Cerebellar cortex (tissue), 1 donor: ENCODE data around the gene RILPL1.
A peak's percentile ranks its signal among the peaks of the same experiment; 100 is the strongest.
"Not testable (repeated sequence)": the region's sequence is repeated elsewhere in the genome, so short reads cannot be mapped to it uniquely, and the experiment has no call there.

ENCODE experiments used
- DNase-seq: peaks from one replicate; pipeline ENCODE4 v3.0.0-alpha.2; 2015; ENCODE audit warnings: low spot score

The RILPL1 gene

DNA sequence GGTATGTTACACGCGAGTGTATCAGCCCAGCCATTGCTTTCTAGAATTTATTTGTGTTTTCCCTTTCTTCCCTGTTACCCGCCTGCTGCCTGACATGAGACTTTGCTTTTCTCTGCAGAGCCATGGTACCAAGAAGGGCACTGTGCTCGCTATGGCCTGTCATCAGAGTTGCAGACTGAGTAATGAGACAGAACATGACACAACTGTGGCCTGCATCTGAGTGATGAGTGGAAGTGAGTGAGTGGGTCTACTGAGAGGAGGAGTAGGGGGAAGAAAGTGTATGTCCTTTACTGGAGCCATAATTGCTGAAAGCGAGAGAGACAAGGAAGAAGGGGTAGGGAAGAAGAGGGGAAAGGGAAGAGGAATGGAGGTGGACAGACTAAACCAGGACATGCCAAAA, 2.9 kb downstream of the RILPL1 start:
- DNase-seq, result no peak

DNA sequence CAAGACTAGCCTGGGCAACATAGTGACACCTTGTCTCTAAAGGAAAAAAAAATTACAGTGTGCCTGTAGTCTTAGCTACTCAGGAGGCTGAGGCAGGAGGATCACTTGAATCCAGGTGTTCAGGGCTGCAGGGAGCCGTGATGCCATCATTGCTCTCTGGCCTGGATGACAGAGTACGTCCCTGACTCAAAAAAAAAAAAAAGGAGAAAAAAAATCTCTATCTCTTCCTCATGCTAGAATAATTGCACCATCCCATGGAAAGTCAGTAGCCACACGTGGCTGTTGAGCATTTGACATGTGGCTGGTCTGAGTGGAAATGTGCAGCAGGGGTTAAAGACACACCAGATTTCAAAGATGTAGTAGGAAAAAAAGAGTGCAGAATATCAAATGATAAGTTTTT, 3.8 kb downstream of the RILPL1 start:
- DNase-seq, result no peak

DNA sequence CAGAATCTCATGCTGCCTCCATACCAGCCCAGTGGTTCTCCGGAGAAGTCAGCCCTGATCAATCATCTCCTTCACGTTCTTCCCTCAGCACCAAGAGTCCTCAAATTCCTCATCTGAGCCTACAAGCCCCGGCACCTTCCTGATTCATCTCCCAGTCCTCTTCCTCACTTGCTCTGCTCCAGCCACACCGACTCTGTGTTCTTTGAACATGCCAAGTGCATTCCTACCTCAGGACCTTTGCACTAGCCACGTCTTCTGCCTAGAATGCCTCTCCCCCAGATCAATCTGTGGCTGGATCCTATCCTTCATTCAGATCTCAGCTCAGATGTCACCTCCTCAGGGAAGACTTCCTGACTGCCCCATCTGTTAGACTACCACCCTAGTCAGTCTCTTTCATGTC, 4.7 kb downstream of the RILPL1 start:
- no peak for DNase-seq

GRCh38 chr12:123526542-123527080, 6.9 kb downstream of the RILPL1 start:
- DNase-seq, result no peak

DNA sequence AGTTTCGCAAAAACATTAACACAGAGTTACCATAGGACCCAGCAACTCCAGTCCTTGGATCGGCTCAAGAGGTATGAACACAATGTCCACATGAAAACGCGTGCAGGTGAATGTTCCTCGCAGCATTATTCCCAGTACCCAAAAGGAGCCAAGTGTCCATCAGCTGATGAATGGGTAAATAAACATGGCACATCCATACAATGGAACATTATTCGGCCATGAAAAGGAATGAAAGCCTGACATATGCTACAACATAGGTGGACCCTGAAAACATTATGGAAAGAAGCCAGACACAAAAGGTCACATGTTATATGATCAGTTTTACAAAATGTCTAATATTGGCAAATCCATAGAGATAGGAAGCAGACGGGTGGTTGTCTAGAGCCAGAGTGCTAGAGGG, 9.1 kb downstream of the RILPL1 start:
- no peak for DNase-seq

DNA sequence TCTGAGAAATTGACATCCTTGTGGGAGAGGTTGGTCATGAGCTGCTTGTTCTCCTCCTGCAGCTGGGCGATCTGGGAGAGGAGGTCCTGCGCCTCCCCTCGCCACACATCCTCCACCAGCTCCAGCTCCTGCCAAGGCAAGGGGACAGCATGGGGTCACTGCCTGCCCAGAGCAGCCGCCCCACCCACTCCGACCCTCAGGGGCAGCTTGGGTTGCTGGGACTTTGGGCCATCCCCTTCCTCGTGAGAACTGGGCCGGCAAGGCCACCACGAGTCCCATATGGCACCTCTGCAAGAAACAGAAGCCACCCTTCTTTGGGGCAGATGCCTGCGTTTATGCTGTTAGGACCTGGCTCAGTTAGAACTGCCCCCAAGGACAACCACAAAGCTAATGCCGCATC, 10.0 kb downstream of the RILPL1 start:
- no peak for DNase-seq

DNA sequence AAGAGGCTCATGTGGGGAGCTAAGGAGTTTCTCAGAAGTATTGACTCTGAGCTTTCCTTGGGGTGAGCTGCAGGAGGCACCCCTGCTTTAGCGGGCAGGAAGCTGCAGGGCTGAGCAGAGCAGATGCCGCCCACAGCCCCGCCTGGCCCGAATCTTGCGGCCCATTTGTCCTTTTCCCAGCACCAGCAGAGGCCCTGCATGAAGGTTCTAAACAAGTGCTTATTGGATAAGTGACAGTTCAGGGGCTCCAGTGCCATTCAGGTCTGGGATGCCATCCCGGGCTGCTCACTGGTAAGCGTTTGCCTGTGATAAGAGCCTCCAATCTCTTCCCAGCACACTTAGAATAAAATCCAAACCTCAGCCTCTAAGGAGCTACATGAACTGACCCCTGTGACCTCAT, 11.4 kb downstream of the RILPL1 start:
- DNase-seq, result no peak

- DNase-seq, result no peak
Measured at GRCh38 chr12:123520567-123521474, 12.7 kb downstream of the RILPL1 start.

DNA sequence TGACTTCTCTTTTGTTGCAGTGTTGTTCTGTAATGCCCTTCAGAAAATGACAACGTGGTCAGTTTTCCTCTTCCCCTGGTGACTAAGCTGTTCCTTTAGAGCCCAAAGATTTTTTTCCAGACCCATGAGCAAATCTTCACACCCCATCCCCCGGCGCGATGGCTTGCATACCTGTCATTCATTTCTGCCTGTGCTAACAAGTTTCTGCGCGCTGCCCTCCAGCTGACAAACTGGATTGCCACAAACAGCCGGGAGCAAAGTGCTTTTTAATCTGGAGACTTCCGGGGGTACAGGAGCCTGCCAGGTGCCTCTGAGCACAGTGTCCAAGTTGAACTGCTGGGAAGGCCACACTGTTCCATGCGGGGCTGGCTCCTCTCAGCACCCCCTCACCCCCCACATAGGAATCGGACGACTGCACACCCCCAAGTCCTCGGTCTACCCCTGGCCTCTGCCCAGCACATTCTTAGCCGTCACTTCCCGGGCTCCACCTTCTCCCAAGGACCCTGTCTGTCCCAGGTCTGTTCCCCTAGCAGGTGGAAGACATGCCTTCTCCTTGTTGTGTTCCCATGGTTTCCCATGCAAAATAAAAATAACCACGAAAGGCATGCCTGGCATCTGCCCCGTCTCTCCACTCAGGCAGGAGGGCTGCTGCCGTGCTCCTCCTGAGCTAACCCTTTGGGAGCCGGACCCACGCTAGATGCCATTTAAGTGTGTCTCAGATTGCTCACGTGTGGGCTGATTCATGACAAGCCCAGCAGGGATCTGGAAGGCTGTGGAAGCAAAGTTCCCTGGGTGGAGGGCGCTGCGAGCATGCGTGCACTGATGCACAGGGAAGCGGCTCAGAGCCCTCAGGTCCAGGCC, 14.1 kb downstream of the RILPL1 start:
- DNase-seq, result peak; percentile 46

DNA sequence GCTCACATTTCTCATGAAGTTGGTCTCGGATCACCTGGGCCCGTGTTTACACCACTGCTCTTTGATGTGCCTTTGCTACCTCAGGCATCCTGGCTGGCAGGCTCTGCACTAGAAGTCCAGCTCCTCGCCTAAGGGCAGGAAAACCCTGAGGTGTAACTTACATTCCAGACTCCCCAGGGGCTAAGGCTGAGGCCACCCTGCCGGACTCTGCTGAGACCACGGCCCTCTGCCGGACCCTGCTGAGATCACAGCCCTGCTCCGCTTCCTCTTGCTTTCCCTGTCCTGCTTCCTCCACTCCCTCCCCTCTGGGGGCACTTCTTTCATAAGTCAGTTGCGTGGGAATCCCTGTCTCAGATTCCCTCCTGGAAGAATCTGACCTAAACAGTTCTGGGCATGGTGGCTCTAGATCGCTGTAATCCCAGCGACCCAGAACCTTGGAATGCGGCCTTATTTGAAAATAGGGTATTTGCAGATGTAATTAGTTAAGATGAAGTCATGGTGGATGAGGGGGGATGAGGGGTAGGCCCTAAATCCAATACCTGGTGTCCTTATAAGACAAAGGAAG, 17.2 kb downstream of the RILPL1 start:
- DNase-seq, result no peak

GRCh38 chr12:123514582-123515221, 18.8 kb downstream of the RILPL1 start:
- not testable (repeated sequence) for DNase-seq

GRCh38 chr12:123513805-123514204, 19.7 kb downstream of the RILPL1 start:
- DNase-seq, result no peak

- no peak for DNase-seq
Measured at GRCh38 chr12:123512838-123513665, 20.5 kb downstream of the RILPL1 start.

DNA sequence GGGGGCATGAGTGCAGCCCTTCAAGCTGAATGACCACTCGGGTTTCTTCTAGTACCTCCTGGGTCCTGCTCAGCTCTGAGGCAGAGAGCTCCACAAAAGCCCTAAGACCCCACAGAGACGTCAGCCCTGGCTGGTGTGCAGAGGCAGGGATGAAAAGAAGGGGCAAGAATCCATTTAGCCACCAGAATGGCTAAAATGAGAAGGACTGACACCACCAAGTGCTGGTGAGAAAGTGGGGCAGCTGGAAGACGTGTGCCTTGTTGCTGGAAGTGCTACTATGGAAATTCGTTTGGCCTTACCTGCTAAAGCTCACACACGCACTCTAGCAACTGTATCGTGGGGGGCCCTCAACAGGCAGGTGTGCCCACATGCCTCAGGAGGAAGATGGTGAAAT, 26.7 kb downstream of the RILPL1 start:
- no peak for DNase-seq

- no peak for DNase-seq
Measured at GRCh38 chr12:123506059-123506842, 27.3 kb downstream of the RILPL1 start.

- no peak for DNase-seq
Measured at GRCh38 chr12:123502163-123502704, 31.3 kb downstream of the RILPL1 start.

DNA sequence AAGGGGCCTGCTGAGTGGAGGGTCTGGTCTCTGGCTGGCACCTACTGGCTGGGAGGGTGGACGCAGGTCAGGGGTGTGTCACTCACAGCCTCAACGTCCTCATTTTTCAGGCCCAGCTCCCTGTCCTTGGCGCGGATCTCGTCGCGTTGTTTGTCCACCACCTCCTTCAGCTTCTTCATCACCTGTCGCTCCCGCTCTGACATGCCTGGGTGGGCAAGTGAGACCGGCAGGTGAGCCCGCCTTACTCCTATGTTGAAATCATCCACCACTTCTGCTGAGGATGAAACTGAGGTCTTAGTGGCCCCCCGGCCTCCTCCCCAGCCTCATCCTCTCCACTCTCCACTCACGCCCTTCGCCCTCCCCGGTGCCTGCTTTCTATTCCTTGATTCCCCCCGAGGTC, 34.2 kb downstream of the RILPL1 start:
- DNase-seq, result no peak

DNA sequence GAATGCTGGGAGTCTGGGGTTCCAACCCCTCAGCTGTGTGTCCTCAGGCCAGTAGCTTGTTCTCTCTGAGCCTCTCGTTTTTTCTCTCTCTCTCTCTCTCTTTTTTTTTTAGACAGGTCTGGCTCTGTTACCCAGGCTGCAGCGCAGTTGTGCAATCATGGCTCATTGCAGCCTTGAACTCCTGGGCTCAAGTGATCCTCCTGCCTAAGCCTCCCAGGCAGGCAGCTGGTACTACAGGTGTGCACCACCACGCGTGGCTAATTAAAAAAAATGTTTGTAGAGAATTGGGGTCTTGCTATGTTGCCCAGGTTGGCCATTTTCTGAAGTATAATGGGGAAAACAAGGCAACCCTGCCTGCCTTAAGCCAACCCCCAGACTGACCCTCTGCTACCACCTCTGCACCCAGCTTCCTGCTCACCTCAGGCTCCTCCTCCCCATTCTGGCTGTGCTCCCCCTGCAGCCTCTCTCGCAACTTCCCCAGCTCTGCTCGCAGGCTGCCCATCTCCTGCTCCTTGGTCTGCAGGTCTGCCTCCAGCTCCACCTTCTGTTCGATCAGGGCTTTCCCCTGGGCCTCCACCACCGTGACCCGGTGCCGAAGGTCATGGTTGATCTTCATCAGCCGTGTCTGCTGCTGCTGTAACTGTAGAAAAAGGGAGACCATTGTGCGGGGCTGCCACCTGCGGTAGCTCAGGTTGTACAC, 35.2 kb downstream of the RILPL1 start:
- DNase-seq, result no peak

- DNase-seq, result no peak
Measured at GRCh38 chr12:123497065-123497464, 36.5 kb downstream of the RILPL1 start.
